Loucy (cell line): ENCODE data around the gene KAT2A.

Source experiments
- EZH2phosphoT487 ChIP-seq: fragments of 200-600 bp; IDR thresholded peaks from 2 replicates; pipeline ENCODE4 v1.6.1; 2018; ENCODE audit warnings: antibody characterized with exemption, mild to moderate bottlenecking, moderate library complexity, borderline replicate concordance
- TF ChIP-seq, protein P1 (sequence below): fragments of 200-600 bp; sonication (generic); conservative IDR thresholded peaks from 2 replicates; pipeline ENCODE4 v1.5.1; 2014; ENCODE audit warnings: mild to moderate bottlenecking, antibody characterized with exemption, low read length

DNA sequence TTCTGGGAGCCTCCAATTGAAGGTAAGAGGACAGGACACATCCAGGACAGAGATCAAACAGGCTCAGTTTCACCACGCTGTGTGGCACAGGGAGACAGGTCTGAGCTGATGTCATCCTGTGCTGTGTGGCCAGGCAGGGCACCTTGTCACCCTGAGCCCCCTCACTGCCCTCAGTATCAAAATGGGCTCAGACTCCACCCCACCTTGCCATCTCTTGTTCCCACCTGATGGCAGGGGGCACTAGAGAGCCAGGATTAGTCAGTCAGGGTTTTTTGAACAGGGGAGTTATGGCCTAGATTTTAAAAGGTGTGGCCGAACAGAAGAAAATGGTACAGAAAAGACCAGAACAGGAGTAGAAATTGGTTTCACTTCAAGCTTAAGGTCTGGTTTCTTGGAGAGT, 2.6 kb downstream of the KAT2A start:
- TF ChIP-seq, protein P1, sequence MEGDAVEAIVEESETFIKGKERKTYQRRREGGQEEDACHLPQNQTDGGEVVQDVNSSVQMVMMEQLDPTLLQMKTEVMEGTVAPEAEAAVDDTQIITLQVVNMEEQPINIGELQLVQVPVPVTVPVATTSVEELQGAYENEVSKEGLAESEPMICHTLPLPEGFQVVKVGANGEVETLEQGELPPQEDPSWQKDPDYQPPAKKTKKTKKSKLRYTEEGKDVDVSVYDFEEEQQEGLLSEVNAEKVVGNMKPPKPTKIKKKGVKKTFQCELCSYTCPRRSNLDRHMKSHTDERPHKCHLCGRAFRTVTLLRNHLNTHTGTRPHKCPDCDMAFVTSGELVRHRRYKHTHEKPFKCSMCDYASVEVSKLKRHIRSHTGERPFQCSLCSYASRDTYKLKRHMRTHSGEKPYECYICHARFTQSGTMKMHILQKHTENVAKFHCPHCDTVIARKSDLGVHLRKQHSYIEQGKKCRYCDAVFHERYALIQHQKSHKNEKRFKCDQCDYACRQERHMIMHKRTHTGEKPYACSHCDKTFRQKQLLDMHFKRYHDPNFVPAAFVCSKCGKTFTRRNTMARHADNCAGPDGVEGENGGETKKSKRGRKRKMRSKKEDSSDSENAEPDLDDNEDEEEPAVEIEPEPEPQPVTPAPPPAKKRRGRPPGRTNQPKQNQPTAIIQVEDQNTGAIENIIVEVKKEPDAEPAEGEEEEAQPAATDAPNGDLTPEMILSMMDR = peak; percentile 74
- TF ChIP-seq EZH2phosphoT487 = no peak
